Liver (tissue), 3 donors: Measurements from ENCODE around the gene CUL7.

Experiments
- ATF3 ChIP-seq: IDR thresholded peaks from 2 replicates; pipeline ENCODE4 v1.6.1; 2016; ENCODE audit warnings: antibody characterized with exemption
- CTCF ChIP-seq: fragments of 150-350 bp; IDR thresholded peaks from 2 replicates; pipeline ENCODE4 v1.5.1; 2017; ENCODE audit warnings: improper control_type of control experiment, low read depth, low read length; ENCODE audit not compliant: missing input control
- EGR1 ChIP-seq, 2 donors: IDR thresholded peaks; 2 replicates each; pipeline ENCODE4 v1.6.1; 2016 to 2018; ENCODE audit warnings: antibody characterized with exemption in 2 of 2, low read depth in 2 of 2
- FOXA2 ChIP-seq: IDR thresholded peaks from 2 replicates; pipeline ENCODE4 v1.6.1; 2016; ENCODE audit warnings: antibody characterized with exemption
- HNF4A ChIP-seq, 2 donors: conservative IDR thresholded peaks; 2 replicates each; pipeline ENCODE4 v1.6.1; 2016; ENCODE audit warnings: antibody characterized with exemption in 2 of 2, mild to moderate bottlenecking in 2 of 2
- HNF4G ChIP-seq: IDR thresholded peaks from 2 replicates; pipeline ENCODE4 v1.6.1; 2016; ENCODE audit warnings: antibody characterized with exemption
- JUND ChIP-seq, 2 donors: IDR thresholded peaks; 2 replicates each; pipeline ENCODE4 v1.6.1; 2016; ENCODE audit warnings: antibody characterized with exemption in 2 of 2
- RAD21 ChIP-seq, 2 donors: IDR thresholded peaks; 2 replicates each; pipeline ENCODE4 v1.6.1; 2016; ENCODE audit warnings: antibody characterized with exemption in 2 of 2, mild to moderate bottlenecking in 2 of 2
- REST ChIP-seq: IDR thresholded peaks from 2 replicates; pipeline ENCODE4 v1.6.1; 2016; ENCODE audit warnings: antibody characterized with exemption, mild to moderate bottlenecking
- RXRA ChIP-seq, 2 donors: IDR thresholded peaks; 2 replicates each; pipeline ENCODE4 v1.6.1; 2017 to 2018; ENCODE audit warnings: antibody characterized with exemption in 2 of 2, mild to moderate bottlenecking in 1 of 2
- SP1 ChIP-seq: IDR thresholded peaks from 2 replicates; pipeline ENCODE4 v1.6.1; 2018; ENCODE audit warnings: antibody characterized with exemption, mild to moderate bottlenecking
- YY1 ChIP-seq: IDR thresholded peaks from 2 replicates; pipeline ENCODE4 v1.6.1; 2016; ENCODE audit warnings: antibody characterized with exemption, mild to moderate bottlenecking
- TF ChIP-seq, protein P1 (sequence below): IDR thresholded peaks from 2 replicates; pipeline ENCODE4 v1.6.1; 2016; ENCODE audit warnings: antibody characterized with exemption
- TF ChIP-seq, protein P2 (sequence below): IDR thresholded peaks from 2 replicates; pipeline ENCODE4 v1.6.1; 2016; ENCODE audit warnings: antibody characterized with exemption
- donor health status: healthy.
- donor health status: healthy.

- no peak for TF ChIP-seq HNF4G
- TF ChIP-seq RXRA (IDR thresholded peaks at IDR 0.05): no peak
- TF ChIP-seq CTCF: no peak
- no peak for TF ChIP-seq YY1
- TF ChIP-seq HNF4A (conservative IDR thresholded peaks at IDR 0.05): no peak
- TF ChIP-seq ATF3: no peak
- TF ChIP-seq REST: no peak
- TF ChIP-seq SP1: no peak
- TF ChIP-seq, protein P1, sequence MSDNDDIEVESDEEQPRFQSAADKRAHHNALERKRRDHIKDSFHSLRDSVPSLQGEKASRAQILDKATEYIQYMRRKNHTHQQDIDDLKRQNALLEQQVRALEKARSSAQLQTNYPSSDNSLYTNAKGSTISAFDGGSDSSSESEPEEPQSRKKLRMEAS: no peak
- TF ChIP-seq, protein P2, sequence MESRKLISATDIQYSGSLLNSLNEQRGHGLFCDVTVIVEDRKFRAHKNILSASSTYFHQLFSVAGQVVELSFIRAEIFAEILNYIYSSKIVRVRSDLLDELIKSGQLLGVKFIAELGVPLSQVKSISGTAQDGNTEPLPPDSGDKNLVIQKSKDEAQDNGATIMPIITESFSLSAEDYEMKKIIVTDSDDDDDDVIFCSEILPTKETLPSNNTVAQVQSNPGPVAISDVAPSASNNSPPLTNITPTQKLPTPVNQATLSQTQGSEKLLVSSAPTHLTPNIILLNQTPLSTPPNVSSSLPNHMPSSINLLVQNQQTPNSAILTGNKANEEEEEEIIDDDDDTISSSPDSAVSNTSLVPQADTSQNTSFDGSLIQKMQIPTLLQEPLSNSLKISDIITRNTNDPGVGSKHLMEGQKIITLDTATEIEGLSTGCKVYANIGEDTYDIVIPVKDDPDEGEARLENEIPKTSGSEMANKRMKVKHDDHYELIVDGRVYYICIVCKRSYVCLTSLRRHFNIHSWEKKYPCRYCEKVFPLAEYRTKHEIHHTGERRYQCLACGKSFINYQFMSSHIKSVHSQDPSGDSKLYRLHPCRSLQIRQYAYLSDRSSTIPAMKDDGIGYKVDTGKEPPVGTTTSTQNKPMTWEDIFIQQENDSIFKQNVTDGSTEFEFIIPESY: no peak
- TF ChIP-seq RAD21 (IDR thresholded peaks at IDR 0.05): no peak
- no peak for TF ChIP-seq JUND (IDR thresholded peaks at IDR 0.05)
- TF ChIP-seq FOXA2: no peak
- no peak for TF ChIP-seq EGR1 (IDR thresholded peaks at IDR 0.05; ENCODE audit: low read depth in 2 of 2)
These were observed 24.4 kb upstream of the CUL7 start for GRCh38 chr6:43077981-43078511.
